Stimulated activated naive CD8-positive, alpha-beta T cell treated with anti-CD3 and anti-CD28 coated beads, Interleukin-15, Interleukin-2, amounts not matched to agents 100 U/mL and 50 U/mL, for 24 hours (primary cell): ENCODE results near the gene FTCD.
A peak's percentile ranks its signal among the peaks of the same experiment; 100 is the strongest.
"Not testable (repeated sequence)": the region's sequence is repeated elsewhere in the genome, so short reads cannot be mapped to it uniquely, and the experiment has no call there.

Experiments
- ATAC-seq: fragments of 150-1000 bp; cut with Tn5 transposase; one replicate; pipeline ENCODE4 v1.10.0; 2021
- DNase-seq: peaks from one replicate; pipeline ENCODE4 v3.0.0; 2021

FTCD gene

DNA sequence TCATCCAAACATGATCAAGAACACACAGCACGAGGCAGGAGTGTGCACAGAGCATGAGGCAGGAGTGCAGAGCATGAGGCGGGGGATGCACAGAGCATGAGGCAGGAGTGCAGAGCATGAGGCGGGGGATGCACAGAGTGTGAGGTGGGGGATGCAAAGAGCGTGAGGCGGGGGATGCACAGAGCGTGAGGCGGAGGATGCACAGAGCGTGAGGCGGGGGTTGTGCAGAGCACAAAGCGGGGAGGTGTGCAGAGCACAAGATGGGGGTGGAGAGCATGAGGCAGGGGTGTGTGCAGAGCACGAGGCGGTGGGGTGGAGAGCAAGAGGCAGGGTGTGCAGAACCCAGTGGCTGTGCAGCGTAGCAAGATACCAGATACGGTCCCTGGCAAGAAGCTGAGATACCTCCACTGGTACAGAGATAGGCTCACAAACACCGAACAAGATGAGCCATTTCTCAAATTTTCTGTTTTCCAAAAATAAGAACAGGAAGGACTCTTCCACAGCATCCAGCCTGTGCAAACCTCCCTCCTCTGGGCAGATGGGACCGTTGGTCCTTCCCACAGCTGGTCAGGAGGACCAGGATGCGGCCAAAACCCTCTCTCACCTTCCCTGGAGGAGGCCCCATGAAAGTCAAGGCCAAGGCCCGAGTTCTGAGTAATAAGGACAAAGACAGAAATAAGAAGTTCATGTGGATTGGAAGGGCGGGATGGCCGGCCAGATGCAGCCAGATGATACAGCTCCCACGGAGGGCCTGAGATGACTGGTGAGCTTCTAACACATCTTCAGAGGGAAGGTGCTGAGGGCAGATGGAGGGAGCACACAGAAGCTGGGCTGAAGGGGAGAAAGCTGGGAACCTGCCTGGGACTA lies 16.9 kb upstream of the FTCD start:
- ATAC-seq (no peak), DNase-seq (no peak)

DNA sequence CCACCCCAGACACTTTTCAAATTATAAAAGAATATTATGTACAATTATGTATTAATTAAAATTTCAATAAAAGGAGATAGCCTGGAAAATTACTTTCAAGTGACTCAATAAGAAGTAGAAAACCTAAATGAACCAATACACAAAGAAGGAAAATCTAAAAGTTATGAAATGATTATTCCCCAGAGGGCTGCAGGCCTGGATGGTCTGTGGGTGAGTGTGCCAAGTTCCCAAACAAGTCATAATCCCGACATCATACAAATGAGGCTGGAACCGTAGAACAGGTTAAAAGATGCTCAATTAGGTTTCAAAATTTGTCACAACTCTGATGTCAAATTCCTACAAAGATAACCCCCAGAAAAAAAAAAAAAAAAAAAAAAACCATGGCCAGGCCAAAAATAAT lies 16.2 kb upstream of the FTCD start:
- ATAC-seq: no peak
- no peak for DNase-seq

DNA sequence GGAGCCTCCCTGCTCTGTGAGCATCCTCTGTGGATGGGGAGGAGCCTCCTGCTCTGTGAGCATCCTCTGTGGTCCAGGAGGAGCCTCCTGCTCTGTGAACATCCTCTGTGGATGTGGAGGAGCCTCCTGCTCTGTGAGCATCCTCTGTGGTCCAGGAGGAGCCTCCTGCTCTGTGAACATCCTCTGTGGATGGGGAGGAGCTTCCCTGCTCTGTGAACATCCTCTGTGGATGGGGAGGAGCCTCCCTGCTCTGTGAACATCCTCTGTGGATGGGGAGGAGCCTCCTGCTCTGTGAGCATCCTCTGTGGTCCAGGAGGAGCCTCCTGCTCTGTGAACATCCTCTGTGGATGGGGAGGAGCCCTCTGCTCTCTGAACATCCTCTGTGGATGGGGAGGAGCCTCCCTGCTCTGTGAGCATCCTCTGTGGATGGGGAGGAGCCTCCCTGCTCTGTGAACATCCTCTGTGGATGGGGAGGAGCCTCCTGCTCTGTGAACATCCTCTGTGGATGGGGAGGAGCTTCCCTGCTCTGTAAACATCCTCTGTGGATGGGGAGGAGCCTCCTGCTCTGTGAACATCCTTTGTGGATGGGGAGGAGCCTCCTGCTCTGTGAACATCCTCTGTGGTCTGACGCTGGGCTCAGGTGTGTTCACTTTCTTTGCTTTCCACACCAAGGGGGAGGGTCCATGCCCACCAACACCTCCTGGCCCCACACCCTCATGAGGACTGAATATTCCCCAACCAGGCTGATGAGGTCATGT lies 15.2 kb upstream of the FTCD start:
- ATAC-seq, DNase-seq: not testable (repeated sequence)

DNA sequence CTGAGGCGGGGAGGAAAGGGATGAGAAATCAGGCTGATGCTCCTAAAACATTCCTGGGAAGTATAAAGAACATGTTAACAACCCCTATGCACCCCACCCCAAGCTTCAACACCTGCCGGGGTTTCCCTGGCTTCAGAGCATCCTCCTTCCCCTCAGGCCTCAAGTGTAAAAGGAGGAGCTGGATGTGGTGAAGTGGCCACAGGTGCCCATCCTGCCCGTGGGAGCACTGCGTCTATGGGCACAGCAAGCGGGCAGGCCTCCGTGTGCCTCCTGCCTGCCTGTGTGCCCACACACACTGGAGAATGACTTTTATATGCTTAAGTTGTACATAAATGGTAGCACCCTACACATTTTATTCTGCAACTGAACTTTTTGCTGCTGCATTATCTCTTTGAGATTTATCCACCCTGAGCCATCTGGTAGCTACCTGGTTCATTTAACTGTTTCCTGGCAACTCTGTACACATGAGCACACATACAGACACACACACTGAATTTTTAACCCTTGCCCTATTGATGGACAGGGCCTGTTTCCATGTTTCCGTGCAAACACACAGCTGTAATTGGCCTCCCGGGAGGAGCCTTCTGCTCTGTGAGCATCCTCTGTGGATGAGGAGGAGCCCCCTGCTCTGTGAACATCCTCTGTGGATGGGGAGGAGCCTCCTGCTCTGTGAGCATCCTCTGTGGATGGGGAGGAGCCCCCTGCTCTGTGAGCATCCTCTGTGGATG lies 13.4 kb upstream of the FTCD start:
- no peak for DNase-seq

DNA sequence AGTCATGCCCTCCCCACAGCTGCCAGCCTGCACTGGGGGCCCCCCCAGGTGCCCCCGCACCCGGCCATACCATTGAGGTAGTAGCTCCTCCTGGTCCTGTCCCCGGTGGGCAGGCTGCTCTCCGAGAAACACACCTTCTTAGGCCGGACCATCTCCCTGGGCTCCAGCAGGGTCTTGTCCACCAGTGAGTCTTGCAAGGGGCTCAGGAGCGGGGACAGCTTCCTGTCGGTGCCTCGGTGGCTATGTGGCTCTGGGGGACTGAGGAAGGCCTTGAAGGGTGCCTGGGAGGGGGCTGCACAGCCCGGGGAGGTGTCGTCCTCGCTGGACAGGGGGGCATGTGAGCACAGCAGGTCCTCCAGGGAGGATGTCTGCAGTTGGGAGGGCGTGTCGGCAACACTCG lies 12.9 kb upstream of the FTCD start:
- DNase-seq (no peak), ATAC-seq (no peak)

More for the DNA sequence above, 13.4 kb upstream of the FTCD start:
- no peak for ATAC-seq

DNA sequence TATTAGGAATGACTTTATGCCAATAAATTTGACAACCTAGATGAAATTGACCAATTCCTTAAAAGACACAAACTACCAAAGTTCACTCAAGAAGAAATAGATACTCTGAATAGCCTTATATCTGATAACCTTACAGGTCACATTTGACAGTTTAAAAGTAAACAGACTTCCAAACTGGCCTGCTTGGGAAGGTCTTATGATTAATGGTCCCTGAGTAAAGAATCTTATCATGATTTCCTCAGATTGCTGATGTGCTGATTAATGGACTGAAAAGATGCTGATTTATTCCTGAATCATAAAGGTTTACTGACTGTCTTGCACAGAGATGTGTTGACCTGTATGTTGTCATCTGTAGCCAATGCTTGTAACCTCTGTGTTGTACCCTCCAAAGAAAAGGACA lies 9.7 kb upstream of the FTCD start:
- ATAC-seq (no peak), DNase-seq (no peak)

DNA sequence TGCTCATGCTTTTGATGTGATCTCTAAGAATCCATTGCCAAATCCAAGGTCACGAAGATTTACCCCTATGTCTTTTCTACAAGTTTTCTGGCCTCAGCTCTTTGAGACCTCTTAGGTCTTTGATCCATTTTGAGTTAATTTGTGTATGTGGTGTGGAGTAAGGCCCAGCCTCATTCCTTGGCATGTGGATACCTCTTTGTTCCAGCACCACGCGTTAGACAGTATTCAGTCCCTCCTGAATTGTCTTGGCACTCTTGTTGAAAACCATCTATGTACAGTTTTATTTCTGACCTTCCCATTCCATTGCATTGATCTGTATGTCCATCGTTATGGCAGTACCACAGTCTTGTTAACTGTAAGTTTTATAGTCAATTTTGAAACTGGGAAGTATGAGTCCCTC lies 8.0 kb upstream of the FTCD start:
- DNase-seq (no peak), ATAC-seq (no peak)

DNA sequence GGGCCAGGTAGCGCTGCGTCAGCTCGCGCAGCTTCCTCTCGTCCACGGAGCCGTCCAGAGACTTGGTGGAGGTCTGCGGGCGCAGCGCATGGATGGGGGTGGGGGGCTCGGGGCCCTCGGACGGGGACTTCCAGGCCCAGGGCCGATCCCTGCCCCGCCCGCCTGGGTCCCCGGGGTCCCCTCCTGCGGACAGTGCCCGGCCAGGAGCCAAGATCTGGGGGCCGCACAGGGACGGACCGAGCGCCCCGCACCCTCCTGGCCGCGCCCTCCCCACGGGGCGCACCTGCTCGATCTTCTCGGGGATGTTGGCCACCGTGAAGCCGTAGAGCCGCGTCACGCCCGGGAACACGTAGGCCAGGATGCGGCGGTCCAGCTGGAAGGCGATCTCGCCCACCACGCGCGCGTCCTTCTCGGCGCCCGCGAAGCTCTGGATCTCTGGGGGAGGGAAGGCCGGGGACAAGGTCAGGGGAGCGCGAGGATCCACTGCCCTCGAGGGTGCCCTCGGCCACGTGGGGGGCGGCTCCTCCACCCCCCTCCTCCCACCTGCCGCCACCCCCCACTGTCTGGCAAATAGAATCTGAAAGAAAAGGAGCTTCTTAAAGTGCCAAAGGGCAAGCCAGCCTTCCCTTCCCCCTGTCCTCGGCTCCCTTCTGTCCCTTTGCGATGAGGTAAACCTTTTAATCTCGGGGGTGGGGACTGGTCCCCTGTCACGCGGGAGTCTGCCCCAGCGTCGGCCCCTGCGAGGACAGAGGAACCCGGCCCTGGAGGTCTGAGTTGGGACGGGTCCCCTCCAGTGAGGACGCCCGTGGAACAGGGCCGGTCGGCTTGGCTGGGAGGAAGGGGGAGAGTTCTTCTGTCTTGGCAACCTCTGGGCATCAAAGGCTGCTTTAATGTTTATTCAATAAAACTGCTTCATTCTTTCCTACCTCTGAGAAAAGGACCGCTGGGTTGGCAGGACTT lies 6.5 kb upstream of the FTCD start:
- ATAC-seq (no peak), DNase-seq (no peak)

DNA sequence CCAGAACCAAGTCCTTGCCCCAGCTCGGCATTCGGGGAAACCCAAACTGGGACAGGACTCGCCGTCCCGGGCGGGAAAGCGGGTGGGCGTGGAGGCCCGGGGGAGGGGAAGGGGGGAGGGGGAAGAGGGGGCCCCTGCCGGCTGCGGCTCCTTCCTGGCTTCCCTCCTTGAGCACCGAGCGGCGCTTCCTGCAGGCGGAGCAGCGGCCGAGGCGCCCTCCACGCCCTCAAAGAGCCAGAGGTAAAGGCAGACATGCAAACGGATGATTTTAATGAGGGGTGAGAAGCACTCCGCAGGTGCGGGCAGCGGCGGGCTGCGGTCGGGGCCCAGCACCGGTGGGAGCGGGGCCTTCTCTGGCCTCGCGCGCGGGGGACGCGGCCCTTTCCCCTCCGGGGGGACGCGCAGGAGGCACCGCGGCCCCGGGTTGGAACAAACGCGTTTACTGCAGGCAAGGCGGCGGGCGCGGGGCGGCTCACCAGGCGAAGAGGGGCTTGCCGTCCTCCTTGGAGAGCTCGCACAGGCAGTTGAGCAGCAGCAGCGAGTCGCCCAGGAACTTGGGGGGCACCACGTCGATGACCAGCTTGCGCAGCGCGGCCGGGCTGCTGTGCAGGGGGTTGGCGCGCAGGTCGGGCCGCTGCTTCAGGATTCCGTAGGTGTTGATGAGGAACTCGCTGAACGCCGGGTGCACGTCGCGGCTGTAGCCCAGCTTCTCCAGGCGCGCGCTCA lies 5.7 kb upstream of the FTCD start:
- DNase-seq: peak; percentile 28
- ATAC-seq: no peak

DNA sequence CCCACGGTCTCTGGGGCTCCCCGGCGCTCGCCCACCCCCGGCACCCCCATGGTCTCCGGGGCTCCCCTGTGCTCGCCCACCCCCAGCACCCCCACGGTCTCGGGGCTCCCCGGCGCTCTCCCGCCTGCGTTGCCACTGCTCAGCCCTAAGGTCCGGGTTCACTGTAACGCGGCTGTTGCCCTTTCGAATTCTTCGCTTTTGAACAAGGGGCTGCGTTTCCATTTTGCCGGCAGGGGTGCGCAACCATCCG lies 5.2 kb upstream of the FTCD start:
- DNase-seq: no peak
- ATAC-seq: no peak

DNA sequence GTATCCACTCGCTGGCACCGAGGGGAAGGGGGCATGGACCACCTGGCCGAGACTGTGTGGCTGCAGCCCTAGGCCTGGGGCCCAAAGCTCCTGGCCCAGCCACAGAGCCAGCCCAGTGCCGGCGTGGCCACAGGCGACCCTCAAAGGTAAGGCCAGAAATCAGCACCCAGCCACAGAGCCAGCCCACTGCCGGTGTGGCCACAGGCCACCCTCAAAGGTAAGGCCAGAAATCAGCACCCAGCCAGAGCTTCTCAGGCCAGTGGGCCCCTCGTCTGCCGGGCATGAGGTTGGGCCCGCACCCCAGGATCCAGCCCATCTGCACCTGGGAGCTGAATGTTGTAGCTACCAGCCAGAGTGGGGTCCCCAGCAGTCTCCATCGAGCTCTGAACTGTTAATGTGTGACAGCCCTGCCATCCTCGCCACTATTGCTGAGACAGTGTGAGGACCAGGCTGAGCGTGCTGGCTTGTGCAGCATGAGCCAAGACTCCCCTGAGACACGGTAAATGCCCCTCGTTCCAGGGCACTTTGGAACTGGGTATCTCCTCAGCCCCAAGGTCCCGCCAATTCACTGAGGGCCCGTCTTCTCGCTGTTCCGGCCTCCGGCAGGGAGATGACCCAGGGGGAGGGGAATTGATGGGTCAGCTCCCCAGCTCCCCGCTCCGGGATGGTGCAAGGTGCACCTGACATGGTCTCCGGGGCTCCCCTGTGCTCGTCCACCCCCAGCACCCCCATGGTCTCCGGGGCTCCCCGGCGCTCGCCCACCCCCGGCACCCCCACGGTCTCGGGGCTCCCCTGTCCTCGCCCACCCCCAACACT lies 4.7 kb upstream of the FTCD start:
- ATAC-seq: no peak
- no peak for DNase-seq

DNA sequence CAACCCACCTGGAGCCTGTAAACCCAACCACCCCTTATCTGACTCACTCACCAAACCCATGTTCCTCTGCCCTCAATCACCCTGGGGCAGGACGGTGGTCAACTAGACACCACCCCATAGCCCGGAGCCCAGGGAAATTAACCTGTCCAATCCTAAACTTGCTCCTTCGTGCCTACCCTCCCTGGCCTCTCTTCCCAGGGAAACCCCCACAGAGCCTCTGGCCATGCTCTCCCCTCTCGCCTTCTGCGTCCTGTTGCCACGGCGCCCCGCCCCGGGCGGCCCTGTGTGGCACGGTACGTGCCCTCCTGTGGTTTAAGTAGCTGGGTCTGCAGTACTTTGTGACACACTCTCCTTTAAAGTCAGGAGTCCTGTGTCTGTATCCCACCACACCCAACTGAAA lies 4.0 kb upstream of the FTCD start:
- DNase-seq: no peak

DNA sequence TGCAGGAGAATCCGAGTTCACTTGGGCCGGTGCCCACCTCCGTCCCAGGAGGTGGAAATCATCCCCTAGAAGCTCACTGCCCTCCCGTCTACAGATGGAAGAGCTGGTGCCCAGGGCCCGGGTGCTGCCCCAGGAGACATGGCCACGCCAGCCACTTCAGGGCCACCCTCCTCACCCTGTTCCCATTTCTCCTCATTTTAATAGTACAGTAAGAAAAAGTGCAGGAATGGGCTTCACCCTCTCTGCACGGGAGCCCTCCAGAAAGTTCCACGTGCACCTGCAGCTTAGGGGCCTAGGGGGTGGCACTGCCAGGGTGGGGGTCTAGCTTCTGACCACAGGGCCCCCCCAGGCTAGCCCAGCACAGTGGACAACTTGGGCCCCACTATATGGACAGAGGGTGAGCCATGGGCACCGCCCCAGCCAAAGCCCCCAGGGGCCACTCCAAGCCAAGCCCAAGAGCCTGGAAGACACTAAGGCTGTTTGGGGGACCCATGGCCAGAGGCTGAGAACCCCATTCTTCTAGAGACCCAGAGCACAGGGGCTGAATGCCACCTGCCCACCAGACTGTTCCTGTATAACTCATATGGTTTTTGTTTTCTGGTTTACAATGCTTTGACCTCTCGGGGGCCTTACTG lies 3.4 kb upstream of the FTCD start:
- ATAC-seq (no peak), DNase-seq (no peak)

More for the DNA sequence above, 4.0 kb upstream of the FTCD start:
- no peak for ATAC-seq

DNA sequence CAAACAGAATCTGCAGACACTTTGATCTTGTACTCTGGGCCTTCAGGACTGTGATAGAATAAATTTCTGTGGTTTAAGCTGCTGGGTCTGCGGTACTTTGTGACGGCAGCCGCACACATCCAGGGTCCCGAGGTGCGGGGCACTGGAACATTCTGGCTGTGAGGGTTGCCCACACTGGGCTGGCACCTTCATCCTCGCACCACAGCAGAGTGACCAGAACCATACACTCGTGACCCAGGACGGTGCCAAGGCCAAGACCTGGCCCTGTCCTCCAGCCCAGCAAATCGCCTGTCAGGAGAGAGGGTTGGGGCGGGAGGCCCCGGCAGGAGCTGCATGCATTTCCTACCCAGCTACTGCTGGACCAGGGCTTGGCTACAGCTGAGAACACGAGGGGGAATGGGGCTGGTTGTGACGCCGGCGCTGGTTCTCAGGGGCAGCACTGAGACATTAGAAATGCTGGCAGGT lies 2.6 kb upstream of the FTCD start:
- DNase-seq (no peak), ATAC-seq (no peak)

DNA sequence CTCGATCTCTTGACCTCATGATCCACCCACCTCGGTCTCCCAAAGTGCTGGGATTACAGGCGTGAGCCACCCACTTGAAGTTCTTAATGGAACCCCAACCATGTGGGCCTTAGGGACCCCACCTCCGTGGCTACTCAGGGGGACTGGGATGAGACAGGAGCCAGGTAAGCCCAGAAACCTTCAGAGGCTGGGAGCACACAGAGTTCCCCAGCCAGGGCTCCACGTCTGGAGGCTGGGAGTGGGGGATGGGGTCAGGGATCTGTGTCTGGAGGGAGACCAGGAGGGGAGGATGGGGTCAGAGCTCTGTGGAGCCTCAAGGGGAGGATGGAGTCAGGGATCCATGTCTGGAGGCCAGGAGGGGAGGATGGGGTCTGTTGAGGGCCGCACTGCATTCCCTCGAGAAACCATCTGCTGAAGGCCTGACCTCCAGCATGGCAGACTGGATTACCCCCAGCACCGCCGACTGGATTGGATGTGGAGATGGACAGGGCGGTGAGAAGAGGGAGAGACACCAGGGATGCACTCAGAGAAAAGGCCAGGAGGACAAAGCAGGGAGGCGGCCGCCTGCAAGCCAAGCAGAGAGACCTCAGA lies 2.1 kb upstream of the FTCD start:
- no peak for DNase-seq

DNA sequence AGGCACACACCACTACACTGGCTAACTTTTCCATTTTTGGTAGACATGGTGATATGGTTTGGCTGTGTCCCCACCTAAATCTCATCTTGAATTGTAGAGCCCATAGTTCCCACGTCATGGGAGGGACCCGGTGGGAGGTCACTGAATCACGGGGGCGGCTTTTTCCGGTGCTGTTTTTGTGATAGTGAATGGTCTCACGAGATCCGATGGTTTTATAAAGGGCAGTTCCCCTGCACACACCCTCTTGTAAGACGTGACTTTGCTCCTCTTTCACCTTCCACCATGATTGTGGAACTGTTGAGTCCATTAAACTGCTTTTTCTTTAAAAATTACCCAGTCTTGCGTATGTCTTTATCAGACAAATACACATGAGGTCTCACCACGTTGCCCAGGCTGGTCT lies 1.3 kb upstream of the FTCD start:
- ATAC-seq (no peak), DNase-seq (no peak)

More for the DNA sequence above, 2.1 kb upstream of the FTCD start:
- no peak for ATAC-seq

DNA sequence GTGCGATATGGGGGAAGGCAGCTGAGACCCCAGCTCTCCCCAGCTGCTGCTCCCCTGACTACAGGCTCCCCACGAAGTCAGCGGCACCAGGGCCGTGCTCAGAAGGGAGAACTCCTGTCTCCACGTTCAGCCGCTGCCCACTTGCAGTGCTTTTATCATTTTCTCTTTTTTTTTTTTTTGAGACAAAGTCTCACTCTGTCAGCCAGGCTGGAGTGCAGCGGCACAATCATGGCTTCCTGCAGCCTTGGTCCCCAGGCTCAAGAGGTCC lies 933 bp upstream of the FTCD start:
- ATAC-seq: no peak

DNA sequence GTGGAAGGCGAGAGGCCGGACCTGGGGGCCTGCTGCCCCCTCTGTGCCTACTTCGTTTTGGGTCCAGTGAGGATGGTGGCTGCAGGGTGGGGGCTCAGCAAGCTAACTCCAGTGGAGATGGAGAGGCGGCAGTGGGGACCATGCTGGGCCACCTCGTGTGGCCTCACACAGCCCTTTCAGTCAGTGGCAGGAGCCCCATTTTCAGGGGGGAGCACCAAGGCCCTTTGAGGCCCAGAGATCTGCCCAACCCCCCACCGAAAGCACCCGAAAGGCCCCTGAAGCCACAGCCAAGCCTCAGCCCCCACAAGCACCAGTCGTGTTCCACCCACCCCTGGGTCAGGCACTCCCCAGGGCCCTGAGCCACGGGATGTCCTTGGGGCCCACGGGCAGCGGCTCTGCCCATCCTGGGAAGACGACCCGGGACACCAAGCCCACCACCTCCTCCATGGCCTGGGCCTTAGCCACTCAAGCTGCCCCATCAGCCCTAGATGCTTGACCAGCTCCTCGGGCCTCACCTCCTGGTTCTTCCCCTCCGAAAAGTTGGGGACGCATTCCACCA lies 345 bp downstream of the FTCD start:
- no peak for ATAC-seq
- peak; percentile 2 for DNase-seq

More for the DNA sequence above, 933 bp upstream of the FTCD start:
- peak; percentile 1 for DNase-seq
